Panc1 (cell line): Measurements from ENCODE around the gene ATAD2B.

ENCODE experiments used
- CTCF ChIP-seq: fragments of 450-650 bp; IDR thresholded peaks from 2 replicates; pipeline ENCODE4 v1.5.1; 2017; ENCODE audit warnings: mild to moderate bottlenecking
- POLR2AphosphoS5 ChIP-seq: IDR thresholded peaks from 2 replicates; pipeline ENCODE4 v1.6.1; 2012; ENCODE audit warnings: mild to moderate bottlenecking, low read depth, low read length, moderate library complexity

- TF ChIP-seq CTCF = no peak
- TF ChIP-seq POLR2AphosphoS5 = no peak
Measured at GRCh38 chr2:23806201-23806600, 120.7 kb downstream of the ATAD2B start.
